Gastrocnemius medialis (tissue), 4 donors: ENCODE results near the gene NKX2-2.

ENCODE experiments used
- CTCF ChIP-seq, 5 experiments: fragments of 450-650 bp in 3 of 5; fragments of 200-600 bp in 2 of 5; sonication (generic) in 2 of 5; IDR thresholded peaks in 4 of 5; conservative IDR thresholded peaks in 1 of 5; 1 replicate in 4 of 5; 2 replicates in 1 of 5; pipeline ENCODE4 v1.5.1; 2016 to 2019; ENCODE audit warnings: antibody characterized with exemption in 5 of 5, mild to moderate bottlenecking in 3 of 5, moderate library complexity in 3 of 5
- POLR2A ChIP-seq, 2 donors: fragments of 450-650 bp; IDR thresholded peaks; one replicate each; pipeline ENCODE4 v1.6.1; 2017; ENCODE audit warnings: antibody characterized with exemption in 2 of 2, mild to moderate bottlenecking in 2 of 2, moderate library complexity in 2 of 2

- TF ChIP-seq CTCF (IDR thresholded peaks at IDR 0.05 in 4 of 5, conservative IDR thresholded peaks at IDR 0.05 in 1 of 5) (no peak), POLR2A (IDR thresholded peaks at IDR 0.05) (no peak)
These were observed 5.3 kb upstream of the NKX2-2 start for GRCh38 chr20:21519136-21519584.
